Suprapubic skin (tissue), 3 donors: ENCODE measurements around the gene TBC1D16.
"Not testable (repeated sequence)": the region's sequence is repeated elsewhere in the genome, so short reads cannot be mapped to it uniquely, and the experiment has no call there.

Experiments
- EP300 ChIP-seq: sonication (generic); formaldehyde crosslinking; IDR thresholded peaks from one replicate; pipeline ENCODE4 v1.6.1; 2017; ENCODE audit warnings: antibody characterized with exemption
- POLR2A ChIP-seq, 2 donors: fragments of 450-650 bp; IDR thresholded peaks; one replicate each; pipeline ENCODE4 v1.6.1; 2017; ENCODE audit warnings: antibody characterized with exemption in 2 of 2, mild to moderate bottlenecking in 2 of 2, moderate library complexity in 2 of 2
- TF ChIP-seq, protein P1 (sequence below), 2 donors: fragments of 200-600 bp in 1 of 2; fragments of 450-650 bp in 1 of 2; sonication (generic) in 1 of 2; IDR thresholded peaks; one replicate each; pipeline ENCODE4 v1.5.1; 2016 to 2019; ENCODE audit warnings: antibody characterized with exemption in 2 of 2, mild to moderate bottlenecking in 1 of 2, moderate library complexity in 1 of 2

DNA sequence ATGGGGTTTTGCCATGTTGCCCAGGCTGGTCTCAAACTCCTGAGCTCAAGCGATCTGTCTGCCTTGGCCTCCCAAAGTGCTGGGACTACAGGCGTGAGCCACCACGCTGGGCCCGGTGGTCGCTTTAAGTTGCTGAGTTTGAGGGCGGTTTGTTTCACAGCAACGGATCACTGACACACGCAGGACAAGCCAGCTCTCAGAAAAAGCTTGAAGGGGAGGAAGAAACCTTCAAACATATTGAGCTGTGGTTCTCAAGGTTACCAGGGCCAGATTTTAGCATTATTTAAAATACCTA, 79.3 kb downstream of the TBC1D16 start:
- TF ChIP-seq, protein P1, sequence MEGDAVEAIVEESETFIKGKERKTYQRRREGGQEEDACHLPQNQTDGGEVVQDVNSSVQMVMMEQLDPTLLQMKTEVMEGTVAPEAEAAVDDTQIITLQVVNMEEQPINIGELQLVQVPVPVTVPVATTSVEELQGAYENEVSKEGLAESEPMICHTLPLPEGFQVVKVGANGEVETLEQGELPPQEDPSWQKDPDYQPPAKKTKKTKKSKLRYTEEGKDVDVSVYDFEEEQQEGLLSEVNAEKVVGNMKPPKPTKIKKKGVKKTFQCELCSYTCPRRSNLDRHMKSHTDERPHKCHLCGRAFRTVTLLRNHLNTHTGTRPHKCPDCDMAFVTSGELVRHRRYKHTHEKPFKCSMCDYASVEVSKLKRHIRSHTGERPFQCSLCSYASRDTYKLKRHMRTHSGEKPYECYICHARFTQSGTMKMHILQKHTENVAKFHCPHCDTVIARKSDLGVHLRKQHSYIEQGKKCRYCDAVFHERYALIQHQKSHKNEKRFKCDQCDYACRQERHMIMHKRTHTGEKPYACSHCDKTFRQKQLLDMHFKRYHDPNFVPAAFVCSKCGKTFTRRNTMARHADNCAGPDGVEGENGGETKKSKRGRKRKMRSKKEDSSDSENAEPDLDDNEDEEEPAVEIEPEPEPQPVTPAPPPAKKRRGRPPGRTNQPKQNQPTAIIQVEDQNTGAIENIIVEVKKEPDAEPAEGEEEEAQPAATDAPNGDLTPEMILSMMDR (IDR thresholded peaks at IDR 0.05): not testable (repeated sequence)
- not testable (repeated sequence) for TF ChIP-seq EP300; POLR2A (IDR thresholded peaks at IDR 0.05)
